HepG2 (cell line): ENCODE measurements around the gene RPL21. TPM values are rescaled to one million over a fixed set of nuclear protein-coding genes. Genes with fewer than 3 reads are reported as not detected.
A peak's percentile ranks its signal among the peaks of the same experiment; 100 is the strongest.

ENCODE experiments used
- TCF12 ChIP-seq, 2 experiments: fragments of 450-650 bp in 1 of 2; sonication (generic) in 1 of 2; formaldehyde crosslinking in 1 of 2; IDR thresholded peaks; 2 replicates each; pipeline versions ENCODE4 v1.6.1 to v1.8.0; 2017 to 2022; ENCODE audit warnings: antibody characterized with exemption in 1 of 2, mild to moderate bottlenecking in 1 of 2, missing genetic modification reagents in 1 of 2, moderate library complexity in 1 of 2
- YEATS2 ChIP-seq: sonication (generic); formaldehyde crosslinking; IDR thresholded peaks from 2 replicates; pipeline ENCODE4 v1.4.0; 2020; ENCODE audit warnings: missing genetic modification reagents, borderline replicate concordance
- ZNF335 ChIP-seq: sonication (generic); formaldehyde crosslinking; IDR thresholded peaks from 2 replicates; pipeline ENCODE4 v1.4.0; 2020; ENCODE audit warnings: missing genetic modification reagents
- ZNF614 ChIP-seq: IDR thresholded peaks from 2 replicates; pipeline ENCODE4 v1.6.1; 2018; ENCODE audit warnings: missing biosample characterization, missing genetic modification reagents, inconsistent platforms, borderline replicate concordance
- polyA plus RNA-seq, 8 experiments: library from polyadenylated mRNA; depleted of rRNA in 3 of 8; stranded (reverse) in 7 of 8; unstranded in 1 of 8; fragments of >200 nt; fragmentation: Illumina TruSeq in 4 of 8; extraction: Trizol in 4 of 8; gene quantifications; 2 replicates each; pipeline versions ENCODE4 v1.2.1 to v1.2.3, GENCODE V29; 2011 to 2016; ENCODE audit warnings: low read depth in 4 of 8, missing spikeins in 1 of 8, mixed read lengths in 1 of 8; ENCODE audit not compliant: insufficient read depth in 1 of 8
- total RNA-seq, 5 experiments: library from RNA; depleted of rRNA; stranded (reverse); fragments of >200 nt; fragmentation: Illumina TruSeq; extraction: Trizol; gene quantifications; 2 replicates each; pipeline ENCODE4 v1.2.3, GENCODE V29; 2016; ENCODE audit warnings: low read depth in 1 of 5
- TF ChIP-seq, protein P1 (sequence below): sonication (generic); formaldehyde crosslinking; conservative IDR thresholded peaks from 2 replicates; pipeline ENCODE4 v1.4.0; 2020; ENCODE audit warnings: missing genetic modification reagents
- TF ChIP-seq, protein P2 (sequence below): sonication (generic); formaldehyde crosslinking; IDR thresholded peaks from 2 replicates; pipeline ENCODE4 v1.4.0; 2020; ENCODE audit warnings: missing genetic modification reagents
- TF ChIP-seq, protein P3 (sequence below): sonication (generic); formaldehyde crosslinking; IDR thresholded peaks from 2 replicates; pipeline ENCODE4 v1.4.0; 2020; ENCODE audit warnings: mild to moderate bottlenecking, missing genetic modification reagents
- TF ChIP-seq, protein P4 (sequence below): sonication (generic); formaldehyde crosslinking; IDR thresholded peaks from 2 replicates; pipeline ENCODE4 v1.4.0; 2020; ENCODE audit warnings: low read depth, mild to moderate bottlenecking, missing genetic modification reagents
- TF ChIP-seq, protein P5 (sequence below): sonication (generic); formaldehyde crosslinking; IDR thresholded peaks from 2 replicates; pipeline ENCODE4 v1.8.0; 2022; ENCODE audit warnings: mild to moderate bottlenecking, missing genetic modification reagents, moderate library complexity
- TF ChIP-seq, protein P6 (sequence below): sonication (generic); formaldehyde crosslinking; conservative IDR thresholded peaks from 2 replicates; pipeline ENCODE4 v1.5.0; 2020; ENCODE audit warnings: missing genetic modification reagents
- TF ChIP-seq, protein P7 (sequence below): sonication (generic); formaldehyde crosslinking; IDR thresholded peaks from 2 replicates; pipeline ENCODE4 v1.8.0; 2022; ENCODE audit warnings: mild to moderate bottlenecking, missing genetic modification reagents, borderline replicate concordance
- TF ChIP-seq, protein P8 (sequence below): sonication (generic); formaldehyde crosslinking; IDR thresholded peaks from 2 replicates; pipeline ENCODE4 v1.5.0; 2020; ENCODE audit warnings: mild to moderate bottlenecking, missing genetic modification reagents, borderline replicate concordance

Gene RPL21
- total and polyA plus RNA-seq, 2 of the 13 experiments (the other 11 are each of a cell fraction or from before 2014, with no cell fraction given) = 1,234 to 1,261 TPM

DNA sequence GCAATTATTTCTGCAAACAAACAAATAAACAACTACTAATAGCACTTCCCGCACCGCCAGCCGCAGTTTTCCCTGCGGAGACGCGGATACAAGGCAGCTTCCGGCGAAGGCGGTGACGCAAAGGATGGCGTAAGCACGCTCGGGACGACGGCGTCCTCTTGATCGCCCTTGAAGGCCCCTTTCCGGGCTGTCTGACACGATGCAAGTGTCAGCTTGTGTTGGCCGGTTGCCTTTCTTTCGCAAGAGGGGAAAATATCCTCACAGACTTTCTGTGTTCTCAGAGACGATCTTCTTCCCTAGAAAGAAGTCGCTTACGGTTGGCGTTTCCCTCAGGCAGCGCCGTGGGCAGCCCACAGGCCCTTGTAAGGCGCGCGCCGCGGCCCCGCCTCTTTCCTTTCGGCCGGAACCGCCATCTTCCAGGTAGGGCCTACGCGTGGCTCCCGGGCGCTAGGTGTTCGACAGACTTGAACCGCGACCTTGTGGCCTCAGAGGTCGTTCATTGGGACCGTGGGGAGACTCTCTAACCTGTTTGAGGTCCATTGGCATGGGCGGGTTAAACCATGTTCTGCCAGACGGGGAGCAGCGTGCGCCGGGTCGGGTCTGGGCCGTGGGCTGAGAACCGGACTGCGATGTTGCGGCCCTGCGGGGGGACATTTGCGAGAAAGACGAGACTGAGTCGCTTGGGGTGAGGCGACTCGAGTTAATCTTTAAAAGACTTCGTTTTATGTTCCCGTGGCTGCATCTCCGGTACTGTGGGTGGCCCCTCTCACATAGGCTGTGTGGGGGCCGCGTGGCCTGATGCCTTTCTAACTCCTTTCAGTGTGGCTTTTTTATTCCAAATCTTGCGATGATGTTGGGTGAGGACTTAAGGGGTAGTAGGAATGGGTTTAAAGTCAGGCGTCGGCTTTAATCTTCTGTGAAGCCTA, at the start of gene RPL21 (continued):
- TF ChIP-seq, protein P1, sequence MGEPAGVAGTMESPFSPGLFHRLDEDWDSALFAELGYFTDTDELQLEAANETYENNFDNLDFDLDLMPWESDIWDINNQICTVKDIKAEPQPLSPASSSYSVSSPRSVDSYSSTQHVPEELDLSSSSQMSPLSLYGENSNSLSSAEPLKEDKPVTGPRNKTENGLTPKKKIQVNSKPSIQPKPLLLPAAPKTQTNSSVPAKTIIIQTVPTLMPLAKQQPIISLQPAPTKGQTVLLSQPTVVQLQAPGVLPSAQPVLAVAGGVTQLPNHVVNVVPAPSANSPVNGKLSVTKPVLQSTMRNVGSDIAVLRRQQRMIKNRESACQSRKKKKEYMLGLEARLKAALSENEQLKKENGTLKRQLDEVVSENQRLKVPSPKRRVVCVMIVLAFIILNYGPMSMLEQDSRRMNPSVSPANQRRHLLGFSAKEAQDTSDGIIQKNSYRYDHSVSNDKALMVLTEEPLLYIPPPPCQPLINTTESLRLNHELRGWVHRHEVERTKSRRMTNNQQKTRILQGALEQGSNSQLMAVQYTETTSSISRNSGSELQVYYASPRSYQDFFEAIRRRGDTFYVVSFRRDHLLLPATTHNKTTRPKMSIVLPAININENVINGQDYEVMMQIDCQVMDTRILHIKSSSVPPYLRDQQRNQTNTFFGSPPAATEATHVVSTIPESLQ = no peak
- TF ChIP-seq YEATS2 (CRISPR knock-in tag) (peak; percentile 97), ZNF335 (CRISPR knock-in tag) (peak; percentile 100), ZNF614 (CRISPR knock-in tag) (peak; percentile 62; the same call in 1 of the 2 replicates), TCF12 (IDR thresholded peaks at IDR 0.05) (no peak), TCF12 (CRISPR knock-in tag; IDR thresholded peaks at IDR 0.05) (no peak)
- TF ChIP-seq, protein P2, sequence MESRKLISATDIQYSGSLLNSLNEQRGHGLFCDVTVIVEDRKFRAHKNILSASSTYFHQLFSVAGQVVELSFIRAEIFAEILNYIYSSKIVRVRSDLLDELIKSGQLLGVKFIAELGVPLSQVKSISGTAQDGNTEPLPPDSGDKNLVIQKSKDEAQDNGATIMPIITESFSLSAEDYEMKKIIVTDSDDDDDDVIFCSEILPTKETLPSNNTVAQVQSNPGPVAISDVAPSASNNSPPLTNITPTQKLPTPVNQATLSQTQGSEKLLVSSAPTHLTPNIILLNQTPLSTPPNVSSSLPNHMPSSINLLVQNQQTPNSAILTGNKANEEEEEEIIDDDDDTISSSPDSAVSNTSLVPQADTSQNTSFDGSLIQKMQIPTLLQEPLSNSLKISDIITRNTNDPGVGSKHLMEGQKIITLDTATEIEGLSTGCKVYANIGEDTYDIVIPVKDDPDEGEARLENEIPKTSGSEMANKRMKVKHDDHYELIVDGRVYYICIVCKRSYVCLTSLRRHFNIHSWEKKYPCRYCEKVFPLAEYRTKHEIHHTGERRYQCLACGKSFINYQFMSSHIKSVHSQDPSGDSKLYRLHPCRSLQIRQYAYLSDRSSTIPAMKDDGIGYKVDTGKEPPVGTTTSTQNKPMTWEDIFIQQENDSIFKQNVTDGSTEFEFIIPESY (CRISPR knock-in tag) = peak; percentile 9; the same call in 1 of the 2 replicates
- TF ChIP-seq, protein P3, sequence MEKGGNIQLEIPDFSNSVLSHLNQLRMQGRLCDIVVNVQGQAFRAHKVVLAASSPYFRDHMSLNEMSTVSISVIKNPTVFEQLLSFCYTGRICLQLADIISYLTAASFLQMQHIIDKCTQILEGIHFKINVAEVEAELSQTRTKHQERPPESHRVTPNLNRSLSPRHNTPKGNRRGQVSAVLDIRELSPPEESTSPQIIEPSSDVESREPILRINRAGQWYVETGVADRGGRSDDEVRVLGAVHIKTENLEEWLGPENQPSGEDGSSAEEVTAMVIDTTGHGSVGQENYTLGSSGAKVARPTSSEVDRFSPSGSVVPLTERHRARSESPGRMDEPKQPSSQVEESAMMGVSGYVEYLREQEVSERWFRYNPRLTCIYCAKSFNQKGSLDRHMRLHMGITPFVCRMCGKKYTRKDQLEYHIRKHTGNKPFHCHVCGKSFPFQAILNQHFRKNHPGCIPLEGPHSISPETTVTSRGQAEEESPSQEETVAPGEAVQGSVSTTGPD (CRISPR knock-in tag) = 0 out of 2 replicates have a peak, but pooled peaks have one; percentile 29
- TF ChIP-seq, protein P4, sequence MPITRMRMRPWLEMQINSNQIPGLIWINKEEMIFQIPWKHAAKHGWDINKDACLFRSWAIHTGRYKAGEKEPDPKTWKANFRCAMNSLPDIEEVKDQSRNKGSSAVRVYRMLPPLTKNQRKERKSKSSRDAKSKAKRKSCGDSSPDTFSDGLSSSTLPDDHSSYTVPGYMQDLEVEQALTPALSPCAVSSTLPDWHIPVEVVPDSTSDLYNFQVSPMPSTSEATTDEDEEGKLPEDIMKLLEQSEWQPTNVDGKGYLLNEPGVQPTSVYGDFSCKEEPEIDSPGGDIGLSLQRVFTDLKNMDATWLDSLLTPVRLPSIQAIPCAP (CRISPR knock-in tag) = no peak
- TF ChIP-seq, protein P5, sequence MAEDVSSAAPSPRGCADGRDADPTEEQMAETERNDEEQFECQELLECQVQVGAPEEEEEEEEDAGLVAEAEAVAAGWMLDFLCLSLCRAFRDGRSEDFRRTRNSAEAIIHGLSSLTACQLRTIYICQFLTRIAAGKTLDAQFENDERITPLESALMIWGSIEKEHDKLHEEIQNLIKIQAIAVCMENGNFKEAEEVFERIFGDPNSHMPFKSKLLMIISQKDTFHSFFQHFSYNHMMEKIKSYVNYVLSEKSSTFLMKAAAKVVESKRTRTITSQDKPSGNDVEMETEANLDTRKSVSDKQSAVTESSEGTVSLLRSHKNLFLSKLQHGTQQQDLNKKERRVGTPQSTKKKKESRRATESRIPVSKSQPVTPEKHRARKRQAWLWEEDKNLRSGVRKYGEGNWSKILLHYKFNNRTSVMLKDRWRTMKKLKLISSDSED = no peak
- TF ChIP-seq, protein P6, sequence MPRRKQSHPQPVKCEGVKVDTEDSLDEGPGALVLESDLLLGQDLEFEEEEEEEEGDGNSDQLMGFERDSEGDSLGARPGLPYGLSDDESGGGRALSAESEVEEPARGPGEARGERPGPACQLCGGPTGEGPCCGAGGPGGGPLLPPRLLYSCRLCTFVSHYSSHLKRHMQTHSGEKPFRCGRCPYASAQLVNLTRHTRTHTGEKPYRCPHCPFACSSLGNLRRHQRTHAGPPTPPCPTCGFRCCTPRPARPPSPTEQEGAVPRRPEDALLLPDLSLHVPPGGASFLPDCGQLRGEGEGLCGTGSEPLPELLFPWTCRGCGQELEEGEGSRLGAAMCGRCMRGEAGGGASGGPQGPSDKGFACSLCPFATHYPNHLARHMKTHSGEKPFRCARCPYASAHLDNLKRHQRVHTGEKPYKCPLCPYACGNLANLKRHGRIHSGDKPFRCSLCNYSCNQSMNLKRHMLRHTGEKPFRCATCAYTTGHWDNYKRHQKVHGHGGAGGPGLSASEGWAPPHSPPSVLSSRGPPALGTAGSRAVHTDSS = 0 out of 2 replicates have a peak, but pooled peaks have one; percentile 15
- TF ChIP-seq, protein P7, sequence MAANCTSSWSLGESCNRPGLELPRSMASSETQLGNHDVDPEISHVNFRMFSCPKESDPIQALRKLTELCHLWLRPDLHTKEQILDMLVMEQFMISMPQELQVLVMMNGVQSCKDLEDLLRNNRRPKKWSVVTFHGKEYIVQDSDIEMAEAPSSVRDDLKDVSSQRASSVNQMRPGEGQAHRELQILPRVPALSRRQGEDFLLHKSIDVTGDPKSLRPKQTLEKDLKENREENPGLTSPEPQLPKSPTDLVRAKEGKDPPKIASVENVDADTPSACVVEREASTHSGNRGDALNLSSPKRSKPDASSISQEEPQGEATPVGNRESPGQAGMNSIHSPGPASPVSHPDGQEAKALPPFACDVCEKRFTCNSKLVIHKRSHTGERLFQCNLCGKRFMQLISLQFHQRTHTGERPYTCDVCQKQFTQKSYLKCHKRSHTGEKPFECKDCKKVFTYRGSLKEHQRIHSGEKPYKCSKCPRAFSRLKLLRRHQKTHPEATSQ = peak; percentile 50; the same call in 1 of the 2 replicates
- TF ChIP-seq, protein P8, sequence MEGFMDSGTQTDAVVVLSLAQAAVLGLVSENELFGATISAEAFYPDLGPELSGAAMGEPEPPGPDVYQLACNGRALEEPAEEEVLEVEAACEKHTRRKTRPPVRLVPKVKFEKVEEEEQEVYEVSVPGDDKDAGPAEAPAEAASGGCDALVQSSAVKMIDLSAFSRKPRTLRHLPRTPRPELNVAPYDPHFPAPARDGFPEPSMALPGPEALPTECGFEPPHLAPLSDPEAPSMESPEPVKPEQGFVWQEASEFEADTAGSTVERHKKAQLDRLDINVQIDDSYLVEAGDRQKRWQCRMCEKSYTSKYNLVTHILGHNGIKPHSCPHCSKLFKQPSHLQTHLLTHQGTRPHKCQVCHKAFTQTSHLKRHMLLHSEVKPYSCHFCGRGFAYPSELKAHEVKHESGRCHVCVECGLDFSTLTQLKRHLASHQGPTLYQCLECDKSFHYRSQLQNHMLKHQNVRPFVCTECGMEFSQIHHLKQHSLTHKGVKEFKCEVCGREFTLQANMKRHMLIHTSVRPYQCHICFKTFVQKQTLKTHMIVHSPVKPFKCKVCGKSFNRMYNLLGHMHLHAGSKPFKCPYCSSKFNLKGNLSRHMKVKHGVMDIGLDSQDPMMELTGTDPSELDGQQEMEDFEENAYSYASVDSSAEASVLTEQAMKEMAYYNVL = peak; percentile 93
